Measurements from ENCODE around the gene STX2. TPM values are rescaled to one million over a fixed set of nuclear protein-coding genes. Genes with fewer than 3 reads are reported as not detected.
"Not testable (repeated sequence)": the region's sequence is repeated elsewhere in the genome, so short reads cannot be mapped to it uniquely, and the experiment has no call there.

STX2 gene
- 100 to 1,000 TPM in 1 of 4 donors, 1 to 10 TPM in 3; 5.3 to 115 (median 9.0) TPM for total RNA-seq

GRCh38 chr12:130838951-130839769 lies at the start of gene STX2:
Gene STX2 (minus strand): TSS chr12:130839250. CDS start chr12:130839099, 151 bp downstream.
- Histone ChIP-seq H3K9me3 (no peaks in the 10 kb centered on the region), H3K4me1 (peaks cover 0 to 13% (median 4%) of the 10 kb centered on the region in 4 donors), H3K27me3 (no peaks in the 10 kb centered on the region), H3K36me3 (no peaks in the 10 kb centered on the region), H3K4me3 (peak within 1 kb of the TSS; percentile 80 to 97 (median 90)), H3K27ac (peak within 1 kb of the TSS; percentile 53 to 78 (median 68))
- DNase-seq, result peak; percentile 81 to 93 (median 92)
- TF ChIP-seq, protein P1, sequence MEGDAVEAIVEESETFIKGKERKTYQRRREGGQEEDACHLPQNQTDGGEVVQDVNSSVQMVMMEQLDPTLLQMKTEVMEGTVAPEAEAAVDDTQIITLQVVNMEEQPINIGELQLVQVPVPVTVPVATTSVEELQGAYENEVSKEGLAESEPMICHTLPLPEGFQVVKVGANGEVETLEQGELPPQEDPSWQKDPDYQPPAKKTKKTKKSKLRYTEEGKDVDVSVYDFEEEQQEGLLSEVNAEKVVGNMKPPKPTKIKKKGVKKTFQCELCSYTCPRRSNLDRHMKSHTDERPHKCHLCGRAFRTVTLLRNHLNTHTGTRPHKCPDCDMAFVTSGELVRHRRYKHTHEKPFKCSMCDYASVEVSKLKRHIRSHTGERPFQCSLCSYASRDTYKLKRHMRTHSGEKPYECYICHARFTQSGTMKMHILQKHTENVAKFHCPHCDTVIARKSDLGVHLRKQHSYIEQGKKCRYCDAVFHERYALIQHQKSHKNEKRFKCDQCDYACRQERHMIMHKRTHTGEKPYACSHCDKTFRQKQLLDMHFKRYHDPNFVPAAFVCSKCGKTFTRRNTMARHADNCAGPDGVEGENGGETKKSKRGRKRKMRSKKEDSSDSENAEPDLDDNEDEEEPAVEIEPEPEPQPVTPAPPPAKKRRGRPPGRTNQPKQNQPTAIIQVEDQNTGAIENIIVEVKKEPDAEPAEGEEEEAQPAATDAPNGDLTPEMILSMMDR (IDR thresholded peaks at IDR 0.05), result peak in 3 of 6 experiments; percentile 16 to 27 (median 18)
- no peak for TF ChIP-seq POLR2A (IDR thresholded peaks at IDR 0.05)

GRCh38 chr12:130887190-130887589 lies 48.1 kb upstream of the STX2 start:
- H3K27me3 ChIP-seq, H3K4me3 ChIP-seq, DNase-seq, H3K27ac ChIP-seq, H3K4me1 ChIP-seq, H3K9me3 ChIP-seq, H3K36me3 ChIP-seq: not testable (repeated sequence)

- H3K9me3 ChIP-seq, result no peaks in the 10 kb centered on the region
- no peak for TF ChIP-seq POLR2A (IDR thresholded peaks at IDR 0.05)
- TF ChIP-seq, protein P1 (IDR thresholded peaks at IDR 0.05), result no peak
- H3K36me3 ChIP-seq, result peaks cover 0 to 10% (median 0%) of the 10 kb centered on the region in 3 donors
- no peaks in the 10 kb centered on the region for H3K27me3 ChIP-seq
- no peak overlapping the region for H3K4me3 ChIP-seq
- no peak for DNase-seq
- H3K4me1 ChIP-seq, result peaks cover 0 to 8% (median 0%) of the 10 kb centered on the region in 4 donors
- no peak overlapping the region for H3K27ac ChIP-seq
These were observed 42.5 kb upstream of the STX2 start for GRCh38 chr12:130881548-130881947.

- no peaks in the 10 kb centered on the region for H3K9me3 ChIP-seq
- H3K27me3 ChIP-seq, result no peaks in the 10 kb centered on the region
- H3K36me3 ChIP-seq, result peaks cover 0 to 15% (median 0%) of the 10 kb centered on the region in 3 donors
- TF ChIP-seq, protein P1 (IDR thresholded peaks at IDR 0.05), result no peak
- no peak for TF ChIP-seq POLR2A (IDR thresholded peaks at IDR 0.05)
- H3K4me3 ChIP-seq, result no peak overlapping the region
- H3K4me1 ChIP-seq, result peaks cover 0 to 8% (median 0%) of the 10 kb centered on the region in 4 donors
- H3K27ac ChIP-seq, result no peak overlapping the region
- no peak for DNase-seq
These were observed 42.0 kb upstream of the STX2 start for GRCh38 chr12:130881046-130881445.

GRCh38 chr12:130880411-130880885 lies 41.4 kb upstream of the STX2 start:
- Histone ChIP-seq H3K27ac (peak overlapping the region in 1 of 4 donors; percentile 74), H3K4me3 (peak overlapping the region; percentile 12 to 37 (median 22)), H3K9me3 (no peaks in the 10 kb centered on the region), H3K27me3 (no peaks in the 10 kb centered on the region), H3K36me3 (peaks cover 0 to 21% (median 0%) of the 10 kb centered on the region in 3 donors), H3K4me1 (peaks cover 0 to 8% (median 0%) of the 10 kb centered on the region in 4 donors)
- DNase-seq, result peak in 1 of 3 donors; percentile 25
- TF ChIP-seq POLR2A (IDR thresholded peaks at IDR 0.05), result no peak
- TF ChIP-seq, protein P1 (IDR thresholded peaks at IDR 0.05), result no peak
